Activated T-cell treated with anti-CD3 and anti-CD28 coated beads for 48 hours (primary cell): ENCODE measurements around the gene RNF10.
"Not testable (repeated sequence)": the region's sequence is repeated elsewhere in the genome, so short reads cannot be mapped to it uniquely, and the experiment has no call there.

Experiments used
- DNase-seq: peaks from one replicate; pipeline ENCODE4 v3.0.0-alpha.2; 2020; ENCODE audit warnings: low read depth

Gene RNF10

DNA sequence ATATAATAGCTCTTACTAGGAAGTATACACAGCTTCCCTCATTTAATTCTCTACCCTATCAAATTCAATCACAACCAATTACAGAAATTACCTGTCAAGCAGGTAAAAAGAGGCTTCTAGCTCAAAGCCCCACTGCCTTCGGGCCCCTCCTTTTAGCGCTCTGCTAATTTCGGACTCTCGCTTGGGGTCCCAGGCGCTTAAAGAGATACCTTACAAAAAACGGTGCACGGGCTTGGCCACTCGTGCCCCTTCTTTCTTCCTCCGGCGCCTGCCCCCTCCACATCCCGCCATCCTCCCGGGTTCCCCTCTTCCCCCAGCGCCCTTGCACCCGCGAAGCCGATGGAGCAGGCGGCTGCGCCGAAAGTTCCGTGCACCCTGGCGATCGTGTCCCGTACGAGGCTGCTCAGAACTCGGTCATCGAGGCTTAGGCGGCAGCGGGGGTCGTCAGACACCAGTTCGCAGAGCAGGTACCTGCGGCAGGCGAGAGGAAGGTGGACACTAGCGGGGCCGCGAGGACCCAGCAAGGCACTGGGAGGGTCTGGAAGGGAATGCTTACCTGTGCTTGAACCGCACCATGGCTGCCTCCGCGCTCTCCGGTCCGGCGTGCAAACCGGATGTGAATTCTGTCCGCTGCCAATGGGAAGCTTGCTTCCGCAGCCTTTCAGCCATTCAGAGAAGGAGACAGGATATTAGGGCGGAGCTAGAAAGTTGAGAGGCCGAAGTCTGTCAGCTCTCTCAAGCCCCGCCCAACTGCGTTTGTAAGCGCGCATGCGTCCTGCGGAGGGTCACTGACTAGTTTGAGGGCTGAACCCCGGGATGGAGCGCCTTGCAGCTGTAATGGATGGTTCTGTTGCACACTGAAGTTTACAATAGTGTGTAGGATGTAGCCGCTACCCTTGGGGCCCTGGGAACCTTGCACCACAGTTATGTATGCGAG, 46.9 kb downstream of the RNF10 start, which contains the start of gene POP5:
TSS of gene POP5 (minus strand) at position 616 of the 937 bp plus-strand sequence. CDS start at position 576, 40 bp downstream.
- DNase-seq, result peak; percentile 89

DNA sequence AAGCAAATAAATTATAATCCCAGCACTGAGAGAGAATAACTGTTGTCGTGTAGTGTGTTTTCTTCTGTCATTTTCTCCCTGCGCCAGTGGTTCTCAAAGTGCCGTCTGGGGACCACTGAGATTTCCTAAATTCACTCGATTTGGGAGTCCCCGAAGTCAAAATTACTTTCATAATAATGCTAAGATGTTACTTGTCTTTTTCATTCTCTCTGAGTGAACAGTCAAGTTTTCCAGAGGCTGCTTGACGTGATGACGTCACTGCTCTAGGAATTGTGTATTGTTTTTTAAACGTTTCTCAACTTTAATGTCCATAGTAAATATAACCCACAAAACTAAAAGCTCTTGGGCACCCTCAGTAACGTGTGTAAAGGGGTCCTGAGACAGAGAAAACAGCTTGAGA, 47.8 kb downstream of the RNF10 start:
- DNase-seq, result no peak

DNA sequence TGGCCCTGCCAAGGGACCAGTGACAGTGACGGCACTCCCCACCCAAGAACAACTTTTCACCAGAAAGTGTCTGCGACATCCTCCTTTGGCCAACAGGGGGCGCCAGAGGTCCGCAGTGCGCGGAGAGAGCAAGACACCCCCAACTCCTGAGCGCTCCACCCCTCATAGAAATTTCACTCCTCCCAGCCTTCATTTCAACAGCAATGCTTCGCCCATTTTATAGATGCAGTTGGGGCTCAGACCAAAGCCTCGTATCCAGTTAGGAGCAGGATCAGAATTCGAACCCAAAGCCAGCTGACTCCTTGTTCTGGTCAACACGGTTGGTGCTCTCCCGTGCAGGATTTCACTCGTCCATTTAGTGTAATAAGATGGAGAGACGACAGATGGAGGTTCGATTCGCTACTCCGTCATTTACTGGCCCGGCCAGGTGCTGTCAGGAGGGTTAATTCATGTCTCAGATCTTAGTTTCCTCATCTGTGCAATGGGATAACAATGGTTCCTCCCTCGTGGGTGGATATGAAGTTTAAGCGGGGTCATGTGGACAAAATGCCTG, 49.4 kb downstream of the RNF10 start:
- peak; percentile 77 for DNase-seq

GRCh38 chr12:120584343-120585149, 50.4 kb downstream of the RNF10 start:
- DNase-seq, result peak; percentile 36

- DNase-seq, result no peak
Measured at GRCh38 chr12:120586206-120586605, 52.0 kb downstream of the RNF10 start.

GRCh38 chr12:120586860-120587259, 52.7 kb downstream of the RNF10 start:
- DNase-seq, result no peak

DNA sequence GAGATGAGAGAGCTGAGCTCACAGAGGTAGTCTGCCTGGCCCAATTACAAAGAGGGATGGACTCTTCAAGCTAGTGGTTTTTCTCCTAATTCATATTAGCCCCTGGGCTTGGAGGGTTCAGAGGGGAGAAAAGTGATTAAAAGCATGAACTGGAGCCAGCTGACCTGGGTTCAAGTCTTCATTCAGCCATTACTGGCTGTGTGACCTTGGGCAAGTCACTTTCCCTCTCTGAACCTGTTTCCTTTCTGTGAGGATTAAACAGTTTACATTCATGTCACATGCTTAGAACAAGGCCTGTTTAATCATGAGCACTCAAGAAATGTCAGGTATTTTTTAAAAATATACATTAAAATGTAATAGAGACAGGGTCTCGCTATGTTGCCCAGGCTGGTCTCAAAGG, 54.2 kb downstream of the RNF10 start:
- DNase-seq, result no peak

GRCh38 chr12:120588948-120589930, 55.1 kb downstream of the RNF10 start:
- no peak for DNase-seq

GRCh38 chr12:120590741-120591407, 56.7 kb downstream of the RNF10 start:
- no peak for DNase-seq

- DNase-seq, result no peak
Measured at GRCh38 chr12:120592121-120593049, 58.2 kb downstream of the RNF10 start.

- no peak for DNase-seq
Measured at GRCh38 chr12:120596901-120597300, 62.7 kb downstream of the RNF10 start.

DNA sequence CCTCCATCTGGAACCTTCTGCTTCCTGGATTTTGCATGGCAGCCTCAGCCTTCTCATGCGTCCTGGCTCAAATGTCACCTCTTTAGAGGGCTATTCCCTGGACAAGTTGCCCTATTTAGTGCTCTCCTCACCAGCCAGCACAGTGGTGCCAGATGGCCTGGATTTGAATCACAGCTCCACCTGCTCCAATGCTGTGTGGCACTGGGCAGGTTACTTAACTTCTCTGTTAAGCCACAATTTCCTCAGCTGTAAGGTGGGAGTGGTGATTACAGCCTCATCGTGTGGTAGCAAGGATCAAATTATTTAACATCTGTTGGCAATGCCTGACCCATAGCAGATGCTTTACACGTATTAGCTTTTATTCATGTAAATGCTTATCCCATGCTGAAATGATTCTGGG, 63.7 kb downstream of the RNF10 start:
- no peak for DNase-seq

DNA sequence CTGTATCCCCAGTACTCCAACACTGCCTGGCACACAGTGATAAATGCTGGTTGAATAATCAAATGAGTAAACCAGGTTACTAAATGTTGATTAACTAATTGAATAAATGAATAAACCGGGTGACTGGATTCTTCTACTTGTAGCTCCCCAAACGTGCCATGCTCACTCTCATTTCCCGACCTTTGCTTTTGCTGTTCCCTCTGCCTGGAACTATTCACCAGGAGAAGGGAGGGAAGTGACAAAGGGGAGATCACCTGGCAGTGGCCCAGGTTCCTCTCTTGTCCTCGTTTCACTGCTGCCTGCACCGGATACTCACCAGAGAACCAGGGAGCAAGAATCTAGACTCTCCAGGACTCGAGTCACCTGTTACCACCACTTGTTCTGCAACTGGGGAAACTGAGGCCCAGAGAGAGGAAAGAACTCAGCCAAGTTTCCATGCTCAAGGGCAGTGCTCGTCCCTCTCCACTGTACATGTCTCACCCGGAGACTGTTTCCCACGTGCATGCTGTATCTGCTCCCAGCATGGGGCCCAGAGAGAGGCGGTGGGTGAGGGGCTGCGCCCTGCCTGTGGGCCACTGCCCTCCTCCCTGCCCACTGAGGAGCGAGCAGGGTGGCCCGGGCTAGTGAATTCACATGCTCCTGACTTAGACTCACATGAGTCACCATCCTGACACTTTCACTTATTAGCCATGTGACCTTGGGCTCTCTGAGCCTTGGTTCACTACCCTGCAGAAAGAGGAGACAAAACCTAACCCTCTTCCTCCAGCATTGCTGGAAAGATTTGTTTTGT, 64.7 kb downstream of the RNF10 start:
- DNase-seq, result no peak

DNA sequence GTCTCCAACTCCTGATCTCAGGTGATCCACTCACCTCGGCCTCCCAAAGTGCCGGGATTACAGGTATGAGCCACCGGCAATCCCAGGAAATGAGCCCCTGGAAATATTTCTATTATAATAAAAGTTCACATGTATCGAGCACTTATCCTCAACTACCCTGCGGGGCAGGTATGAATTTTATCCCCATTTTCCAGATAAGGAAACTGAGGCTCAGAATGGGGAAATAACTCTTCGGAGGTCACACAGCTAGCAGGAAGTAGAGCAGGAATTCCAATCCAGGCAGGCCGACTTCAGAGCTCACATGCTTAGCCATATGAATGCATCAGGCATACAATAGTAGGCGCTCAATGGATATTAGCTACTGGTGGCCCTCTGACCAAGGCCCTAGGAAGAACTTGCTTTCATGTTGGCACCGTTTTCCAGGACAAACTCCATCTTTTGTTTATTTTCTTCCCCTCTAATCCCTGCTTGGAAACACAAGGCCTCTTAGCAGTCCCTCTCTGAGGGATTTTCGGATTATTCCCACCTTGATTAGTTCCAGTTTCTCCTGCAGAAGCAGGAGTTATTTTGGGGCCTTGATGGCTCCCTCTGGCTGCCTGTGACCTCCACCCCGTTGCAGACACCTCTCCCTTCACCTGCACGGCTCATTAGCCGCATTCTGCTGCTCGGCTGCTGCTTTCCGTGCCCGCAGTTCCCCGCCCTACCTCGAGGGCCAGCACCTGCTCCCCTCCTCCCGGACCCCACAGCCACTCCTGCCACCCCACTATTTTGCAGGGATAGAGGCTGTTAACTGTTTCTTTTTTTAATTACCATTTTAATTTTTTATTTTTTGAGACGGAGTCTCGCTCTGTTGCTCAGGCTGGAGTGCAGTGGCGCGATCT, 65.8 kb downstream of the RNF10 start:
- no peak for DNase-seq

DNA sequence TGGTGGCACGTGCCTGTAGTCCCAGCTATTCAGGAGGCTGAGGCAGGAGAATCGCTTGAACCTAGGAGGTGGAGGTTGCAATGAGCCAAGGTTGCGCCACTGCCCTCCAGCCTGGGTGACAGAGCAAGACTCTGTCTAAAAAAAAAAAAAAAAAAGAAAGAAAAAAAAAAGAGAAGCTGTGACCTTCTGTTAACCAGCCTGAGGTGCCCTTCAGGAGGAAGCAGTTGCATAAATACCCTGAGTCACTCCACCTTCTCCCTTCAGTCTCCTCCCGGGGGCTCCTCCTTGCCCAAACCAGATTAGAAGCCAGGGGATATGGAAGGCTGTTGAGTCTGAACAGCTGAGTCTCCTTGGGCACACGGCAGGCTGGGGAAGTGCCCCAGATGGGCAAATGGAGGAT, 68.3 kb downstream of the RNF10 start:
- not testable (repeated sequence) for DNase-seq

- no peak for DNase-seq
Measured at GRCh38 chr12:120610560-120610959, 76.4 kb downstream of the RNF10 start.

GRCh38 chr12:120611534-120611933, 77.4 kb downstream of the RNF10 start:
- DNase-seq, result not testable (repeated sequence)

GRCh38 chr12:120614848-120615247, 80.7 kb downstream of the RNF10 start:
- DNase-seq, result no peak
